Activated B cell treated with CpG ODN at 0.5 μM for 24 hours (primary cell): ENCODE data around the gene FNDC5. TPM values are rescaled to one million over a fixed set of nuclear protein-coding genes. Genes with fewer than 3 reads are reported as not detected.

ENCODE experiments used
- ATAC-seq: fragments of 200-7000 bp; cut with Tn5 transposase; one replicate; pipeline ENCODE4 v1.10.0; 2021; ENCODE audit warnings: low read depth, mild to moderate bottlenecking, moderate library complexity
- CTCF ChIA-PET: fragments of 350-600 bp; sonication (Branson Sonifier 250); formaldehyde crosslinking; loops from one replicate; lab custom pipeline; 2021; ENCODE audit warnings: antibody characterized with exemption; lab: Charles Lee
- POLR2A ChIA-PET: fragments of 350-600 bp; sonication (Branson Sonifier 250); formaldehyde crosslinking; loops from one replicate; lab custom pipeline; 2021; ENCODE audit warnings: antibody characterized with exemption; lab: Charles Lee
- DNase-seq: peaks from one replicate; pipeline ENCODE4 v3.0.0; 2022
- H3K27ac Mint-ChIP-seq: one replicate; pipeline ENCODE4 v1.8.0; 2020; ENCODE audit warnings: mixed read lengths
- H3K27me3 Mint-ChIP-seq: one replicate; pipeline ENCODE4 v1.8.0; 2021; ENCODE audit warnings: mixed read lengths
- H3K36me3 Mint-ChIP-seq: one replicate; pipeline ENCODE4 v1.8.0; 2021; ENCODE audit warnings: low read depth, mixed read lengths
- H3K4me1 Mint-ChIP-seq: one replicate; pipeline ENCODE4 v1.8.0; 2021; ENCODE audit warnings: mixed read lengths
- H3K4me3 Mint-ChIP-seq: one replicate; pipeline ENCODE4 v1.8.0; 2020; ENCODE audit warnings: mild to moderate bottlenecking, mixed read lengths
- H3K9me3 Mint-ChIP-seq: one replicate; pipeline ENCODE4 v1.8.0; 2020; ENCODE audit warnings: mixed read lengths
- CTCF ChIP-seq: fragments of 200-600 bp; IDR thresholded peaks from one replicate; pipeline ENCODE4 v1.8.0; 2022; ENCODE audit warnings: antibody characterized with exemption, mild to moderate bottlenecking
- intact Hi-C: fragments of 100-400 bp; cut with micrococcal nuclease; formaldehyde crosslinking; loops from one replicate; pipeline ENCODE4 v1.15.1; 2024
- total RNA-seq: library from RNA; stranded (reverse); gene quantifications from 2 replicates; pipeline ENCODE4 v1.2.3, GENCODE V29; 2022

FNDC5 gene
- total RNA-seq, 1 donor from 2014 or later = 0.55 TPM

- ChIA-PET CTCF (no interaction called here), POLR2A (no interaction called here)
- no peak for ATAC-seq
- Mint-ChIP-seq H3K36me3 (no peaks in the 10 kb centered on the region), H3K4me1 (peaks cover 17% of the 10 kb centered on the region), H3K9me3 (no peaks in the 10 kb centered on the region), H3K27ac (no peak overlapping the region), H3K4me3 (no peak overlapping the region), H3K27me3 (peaks cover 77% of the 10 kb centered on the region)
- no peak for TF ChIP-seq CTCF
- no peak for DNase-seq
- intact Hi-C loops = no loop called here
Measured at GRCh38 chr1:32887623-32888022, 16.9 kb upstream of the FNDC5 start.

GRCh38 chr1:32886828-32887414 lies 16.2 kb upstream of the FNDC5 start:
- H3K4me1 Mint-ChIP-seq = peaks cover 10% of the 10 kb centered on the region

GRCh38 chr1:32886004-32886827 lies 15.5 kb upstream of the FNDC5 start, which contains the start of gene HPCA:
HPCA (plus strand) TSS chr1:32886491; CDS start chr1:32888899, 2,408 bp downstream.
- Mint-ChIP-seq H3K9me3 (no peaks in the 10 kb centered on the region), H3K27ac (no peak within 1 kb of the TSS), H3K27me3 (peaks cover 63% of the 10 kb centered on the region), H3K4me1 (peaks cover 8% of the 10 kb centered on the region), H3K4me3 (no peak within 1 kb of the TSS), H3K36me3 (no peaks in the 10 kb centered on the region)
- ChIA-PET POLR2A (no interaction called here), CTCF (interaction anchor here (0.7 kb wide), 1 partner anchor 11 kb away, joined by 3 read pairs; no protein-coding TSS in a partner anchor)
- intact Hi-C loops = no loop called here
- ATAC-seq (peak; percentile 62), DNase-seq (no peak)
- TF ChIP-seq CTCF = no peak

More at GRCh38 chr1:32886828-32887414, 16.2 kb upstream of the FNDC5 start:
- Mint-ChIP-seq H3K9me3 (no peaks in the 10 kb centered on the region), H3K4me3 (no peak overlapping the region), H3K36me3 (no peaks in the 10 kb centered on the region), H3K27me3 (peaks cover 70% of the 10 kb centered on the region), H3K27ac (no peak overlapping the region)
- TF ChIP-seq CTCF = no peak
- CTCF ChIA-PET = no interaction called here
- no peak for DNase-seq
- POLR2A ChIA-PET = no interaction called here
- intact Hi-C loops = no loop called here
- ATAC-seq = no peak

GRCh38 chr1:32885676-32886003 lies 14.9 kb upstream of the FNDC5 start:
- H3K27me3 Mint-ChIP-seq = peaks cover 60% of the 10 kb centered on the region
- ATAC-seq (no peak), DNase-seq (no peak)
- intact Hi-C loops = no loop called here
- CTCF ChIA-PET = interaction anchor here (0.7 kb wide), 1 partner anchor 11 kb away, joined by 3 read pairs; no protein-coding TSS in a partner anchor
- no peaks in the 10 kb centered on the region for H3K36me3 Mint-ChIP-seq
- no peaks in the 10 kb centered on the region for H3K9me3 Mint-ChIP-seq
- TF ChIP-seq CTCF = no peak
- POLR2A ChIA-PET = no interaction called here
- no peak overlapping the region for H3K4me3 Mint-ChIP-seq
- peaks cover 8% of the 10 kb centered on the region for H3K4me1 Mint-ChIP-seq
- H3K27ac Mint-ChIP-seq = no peak overlapping the region

GRCh38 chr1:32884726-32885125 lies 14.0 kb upstream of the FNDC5 start:
- peaks cover 51% of the 10 kb centered on the region for H3K27me3 Mint-ChIP-seq
- no peaks in the 10 kb centered on the region for H3K9me3 Mint-ChIP-seq

More at GRCh38 chr1:32884726-32885125, 14.0 kb upstream of the FNDC5 start:
- no peak overlapping the region for H3K27ac Mint-ChIP-seq
- ChIA-PET POLR2A (no interaction called here), CTCF (no interaction called here)
- peaks cover 8% of the 10 kb centered on the region for H3K4me1 Mint-ChIP-seq
- H3K36me3 Mint-ChIP-seq = no peaks in the 10 kb centered on the region
- ATAC-seq = no peak
- intact Hi-C loops = no loop called here
- H3K4me3 Mint-ChIP-seq = no peak overlapping the region
- TF ChIP-seq CTCF = no peak
- no peak for DNase-seq
